ENCODE measurements around the gene MLXIPL. TPM values are rescaled to one million over a fixed set of nuclear protein-coding genes. Genes with fewer than 3 reads are reported as not detected.

Gene MLXIPL
- total RNA-seq, 1 donor from 2014 or later, result 0.41 TPM

GRCh38 chr7:73628504-73628903 is 4.2 kb upstream of the MLXIPL start:
- Histone ChIP-seq H3K9me3 (replicated peaks) (no peaks in the 10 kb centered on the region), H3K4me1 (peaks cover 13% of the 10 kb centered on the region), H3K27me3 (ENCODE audit: low read depth) (peaks cover 96% of the 10 kb centered on the region), H3K4me3 (no peak overlapping the region), H3K27ac (replicated peaks) (no peak overlapping the region), H3K36me3 (no peaks in the 10 kb centered on the region)
- no peak for DNase-seq
- intact Hi-C loops (cut with micrococcal nuclease), result no loop called here
- no peak for TF ChIP-seq CTCF (IDR thresholded peaks at IDR 0.05; ENCODE audit: borderline replicate concordance)

GRCh38 chr7:73626814-73627213 is 2.5 kb upstream of the MLXIPL start:
- Histone ChIP-seq H3K27ac (replicated peaks) (no peak overlapping the region), H3K9me3 (replicated peaks) (no peaks in the 10 kb centered on the region), H3K27me3 (ENCODE audit: low read depth) (peaks cover 96% of the 10 kb centered on the region), H3K36me3 (no peaks in the 10 kb centered on the region), H3K4me3 (no peak overlapping the region), H3K4me1 (peaks cover 25% of the 10 kb centered on the region)
- DNase-seq, result no peak
- intact Hi-C loops (cut with micrococcal nuclease), result no loop called here
- no peak for TF ChIP-seq CTCF (IDR thresholded peaks at IDR 0.05; ENCODE audit: borderline replicate concordance)

- no peak overlapping the region for H3K27ac ChIP-seq (replicated peaks)
- H3K36me3 ChIP-seq, result no peaks in the 10 kb centered on the region
- no peaks in the 10 kb centered on the region for H3K9me3 ChIP-seq (replicated peaks)
- TF ChIP-seq CTCF (IDR thresholded peaks at IDR 0.05; ENCODE audit: borderline replicate concordance), result no peak
- H3K4me3 ChIP-seq, result no peak overlapping the region
- peaks cover 25% of the 10 kb centered on the region for H3K4me1 ChIP-seq
- intact Hi-C loops (cut with micrococcal nuclease), result no loop called here
- H3K27me3 ChIP-seq (ENCODE audit: low read depth), result peaks cover 96% of the 10 kb centered on the region
- no peak for DNase-seq
Measured at GRCh38 chr7:73625276-73625675, 954 bp upstream of the MLXIPL start.

- Histone ChIP-seq H3K4me3 (peak overlapping the region; percentile 68), H3K4me1 (peaks cover 25% of the 10 kb centered on the region), H3K27me3 (ENCODE audit: low read depth) (peaks cover 90% of the 10 kb centered on the region), H3K36me3 (no peaks in the 10 kb centered on the region), H3K27ac (replicated peaks) (no peak overlapping the region), H3K9me3 (replicated peaks) (no peaks in the 10 kb centered on the region)
- intact Hi-C loops (cut with micrococcal nuclease), result no loop called here
- TF ChIP-seq CTCF (IDR thresholded peaks at IDR 0.05; ENCODE audit: borderline replicate concordance), result no peak
- no peak for DNase-seq
Measured at GRCh38 chr7:73624669-73625001, 313 bp upstream of the MLXIPL start.

GRCh38 chr7:73622909-73623797 is 1.2 kb downstream of the MLXIPL start:
- DNase-seq, result peak; percentile 48
- Histone ChIP-seq H3K4me1 (peaks cover 25% of the 10 kb centered on the region), H3K9me3 (replicated peaks) (no peaks in the 10 kb centered on the region), H3K27me3 (ENCODE audit: low read depth) (peaks cover 75% of the 10 kb centered on the region), H3K27ac (replicated peaks) (no peak overlapping the region), H3K36me3 (no peaks in the 10 kb centered on the region), H3K4me3 (peak overlapping the region; percentile 68)
- intact Hi-C loops (cut with micrococcal nuclease), result no loop called here
- TF ChIP-seq CTCF (IDR thresholded peaks at IDR 0.05; ENCODE audit: borderline replicate concordance), result no peak
